ENCODE data around the gene ASPN.

GRCh38 chr9:92507005-92507404, 24.7 kb upstream of the ASPN start:
- no peak for TF ChIP-seq CTCF (IDR thresholded peaks at IDR 0.05; ENCODE audit: poor library complexity, severe bottlenecking)
- TF ChIP-seq, protein P1, sequence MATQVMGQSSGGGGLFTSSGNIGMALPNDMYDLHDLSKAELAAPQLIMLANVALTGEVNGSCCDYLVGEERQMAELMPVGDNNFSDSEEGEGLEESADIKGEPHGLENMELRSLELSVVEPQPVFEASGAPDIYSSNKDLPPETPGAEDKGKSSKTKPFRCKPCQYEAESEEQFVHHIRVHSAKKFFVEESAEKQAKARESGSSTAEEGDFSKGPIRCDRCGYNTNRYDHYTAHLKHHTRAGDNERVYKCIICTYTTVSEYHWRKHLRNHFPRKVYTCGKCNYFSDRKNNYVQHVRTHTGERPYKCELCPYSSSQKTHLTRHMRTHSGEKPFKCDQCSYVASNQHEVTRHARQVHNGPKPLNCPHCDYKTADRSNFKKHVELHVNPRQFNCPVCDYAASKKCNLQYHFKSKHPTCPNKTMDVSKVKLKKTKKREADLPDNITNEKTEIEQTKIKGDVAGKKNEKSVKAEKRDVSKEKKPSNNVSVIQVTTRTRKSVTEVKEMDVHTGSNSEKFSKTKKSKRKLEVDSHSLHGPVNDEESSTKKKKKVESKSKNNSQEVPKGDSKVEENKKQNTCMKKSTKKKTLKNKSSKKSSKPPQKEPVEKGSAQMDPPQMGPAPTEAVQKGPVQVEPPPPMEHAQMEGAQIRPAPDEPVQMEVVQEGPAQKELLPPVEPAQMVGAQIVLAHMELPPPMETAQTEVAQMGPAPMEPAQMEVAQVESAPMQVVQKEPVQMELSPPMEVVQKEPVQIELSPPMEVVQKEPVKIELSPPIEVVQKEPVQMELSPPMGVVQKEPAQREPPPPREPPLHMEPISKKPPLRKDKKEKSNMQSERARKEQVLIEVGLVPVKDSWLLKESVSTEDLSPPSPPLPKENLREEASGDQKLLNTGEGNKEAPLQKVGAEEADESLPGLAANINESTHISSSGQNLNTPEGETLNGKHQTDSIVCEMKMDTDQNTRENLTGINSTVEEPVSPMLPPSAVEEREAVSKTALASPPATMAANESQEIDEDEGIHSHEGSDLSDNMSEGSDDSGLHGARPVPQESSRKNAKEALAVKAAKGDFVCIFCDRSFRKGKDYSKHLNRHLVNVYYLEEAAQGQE (IDR thresholded peaks at IDR 0.05; ENCODE audit: borderline replicate concordance): no peak
- no peak for TF ChIP-seq EZH2 (IDR thresholded peaks at IDR 0.05; ENCODE audit: borderline replicate concordance, insufficient read depth, low read length, poor library complexity, severe bottlenecking)
- no peak for TF ChIP-seq RAD21 (conservative IDR thresholded peaks at IDR 0.05)
- TF ChIP-seq SMC3 (conservative IDR thresholded peaks at IDR 0.05; ENCODE audit: poor library complexity): no peak
- TF ChIP-seq POLR2AphosphoS5 (IDR thresholded peaks at IDR 0.05): no peak

All from neural cell (in vitro differentiated cells).